Lower leg skin (tissue), 3 donors: Measurements from ENCODE around the gene ARHGAP15.

Source experiments
- CTCF ChIP-seq, 3 donors: fragments of 450-650 bp; IDR thresholded peaks; one replicate each; pipeline ENCODE4 v1.5.1; 2016; ENCODE audit warnings: antibody characterized with exemption in 3 of 3, mild to moderate bottlenecking in 3 of 3, moderate library complexity in 2 of 3
- POLR2A ChIP-seq, 2 donors: fragments of 450-650 bp; IDR thresholded peaks; one replicate each; pipeline ENCODE4 v1.6.1; 2016 to 2017; ENCODE audit warnings: antibody characterized with exemption in 2 of 2, mild to moderate bottlenecking in 1 of 2, moderate library complexity in 1 of 2

- no peak for TF ChIP-seq CTCF (IDR thresholded peaks at IDR 0.05)
- TF ChIP-seq POLR2A (IDR thresholded peaks at IDR 0.05), result no peak
Observed at GRCh38 chr2:143805666-143806065, 676.4 kb downstream of the ARHGAP15 start.
